ENCODE measurements around the gene SEMA5B.

The SEMA5B gene

GRCh38 chr3:123018683-123019082 is 8.9 kb downstream of the SEMA5B start:
- Histone ChIP-seq H3K9ac (ENCODE audit: low read length) (no peak overlapping the region), H3K4me1 (ENCODE audit: control insufficient read depth, insufficient read depth, low read length) (no peaks in the 10 kb centered on the region), H3K27ac (ENCODE audit: low read depth, low read length) (no peak overlapping the region), H3K4me3 (ENCODE audit: low read length) (no peak overlapping the region), H3K36me3 (ENCODE audit: control insufficient read depth, insufficient read depth, low read length) (no peaks in the 10 kb centered on the region), H3K27me3 (ENCODE audit: control insufficient read depth, insufficient read depth, low read length) (peaks cover 3% of the 10 kb centered on the region)

DNA sequence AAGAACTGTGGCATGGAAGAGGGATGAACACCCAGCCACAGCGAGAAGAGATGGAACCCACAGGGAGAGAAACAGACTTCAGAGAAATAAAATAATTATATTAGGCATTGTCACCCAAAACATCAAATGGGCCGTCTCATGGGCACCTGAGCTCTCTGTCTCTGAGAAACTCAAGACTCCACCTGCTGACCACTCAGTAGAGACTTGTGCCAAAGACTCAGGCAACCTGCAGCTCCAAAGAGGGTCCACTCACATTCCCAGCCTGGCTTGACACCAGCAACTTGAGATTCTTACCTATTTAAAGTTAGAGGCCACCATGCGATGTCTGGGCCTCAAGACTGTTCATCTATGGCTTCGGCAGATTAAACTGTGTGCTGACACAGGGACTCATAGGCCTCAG is 12.0 kb downstream of the SEMA5B start:
- Histone ChIP-seq H3K27me3 (ENCODE audit: control insufficient read depth, insufficient read depth, low read length) (no peaks in the 10 kb centered on the region), H3K36me3 (ENCODE audit: control insufficient read depth, insufficient read depth, low read length) (no peaks in the 10 kb centered on the region), H3K4me1 (ENCODE audit: control insufficient read depth, insufficient read depth, low read length) (no peaks in the 10 kb centered on the region), H3K4me3 (ENCODE audit: low read length) (no peak overlapping the region), H3K27ac (ENCODE audit: low read depth, low read length) (no peak overlapping the region), H3K9ac (ENCODE audit: low read length) (no peak overlapping the region)

GRCh38 chr3:123013876-123014275 is 13.7 kb downstream of the SEMA5B start:
- H3K4me1 ChIP-seq (ENCODE audit: control insufficient read depth, insufficient read depth, low read length), result no peaks in the 10 kb centered on the region
- no peak overlapping the region for H3K4me3 ChIP-seq (ENCODE audit: low read length)
- no peaks in the 10 kb centered on the region for H3K36me3 ChIP-seq (ENCODE audit: control insufficient read depth, insufficient read depth, low read length)
- H3K27me3 ChIP-seq (ENCODE audit: control insufficient read depth, insufficient read depth, low read length), result no peaks in the 10 kb centered on the region
- H3K27ac ChIP-seq (ENCODE audit: low read depth, low read length), result no peak overlapping the region
- H3K9ac ChIP-seq (ENCODE audit: low read length), result no peak overlapping the region

- H3K9ac ChIP-seq (ENCODE audit: low read length), result no peak overlapping the region
- H3K4me3 ChIP-seq (ENCODE audit: low read length), result no peak overlapping the region
- H3K27ac ChIP-seq (ENCODE audit: low read depth, low read length), result no peak overlapping the region
- H3K36me3 ChIP-seq (ENCODE audit: control insufficient read depth, insufficient read depth, low read length), result no peaks in the 10 kb centered on the region
- no peaks in the 10 kb centered on the region for H3K27me3 ChIP-seq (ENCODE audit: control insufficient read depth, insufficient read depth, low read length)
- no peaks in the 10 kb centered on the region for H3K4me1 ChIP-seq (ENCODE audit: control insufficient read depth, insufficient read depth, low read length)
These were observed 14.9 kb downstream of the SEMA5B start for GRCh38 chr3:123012652-123013051.

DNA sequence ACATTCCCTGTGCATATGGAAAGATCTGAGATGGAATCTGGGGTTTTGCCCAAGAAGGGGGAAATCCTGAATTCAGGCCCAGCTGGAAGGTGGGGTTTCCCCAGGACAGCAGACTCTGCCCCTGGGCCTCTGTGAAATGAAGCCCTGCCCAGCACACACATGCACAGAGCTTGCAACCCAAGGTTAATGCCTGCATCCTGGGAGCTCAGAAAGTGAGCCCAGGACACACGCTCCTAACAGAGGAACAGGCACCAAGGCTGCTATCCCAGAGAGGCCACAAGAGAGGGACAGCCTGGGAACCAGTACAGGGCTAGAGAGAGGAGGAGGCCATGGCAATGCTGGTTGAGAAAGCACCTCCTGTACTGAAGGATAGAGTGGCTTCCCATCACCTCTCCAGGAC is 16.1 kb downstream of the SEMA5B start:
- H3K9ac ChIP-seq (ENCODE audit: low read length), result no peak overlapping the region
- H3K27ac ChIP-seq (ENCODE audit: low read depth, low read length), result no peak overlapping the region
- H3K4me3 ChIP-seq (ENCODE audit: low read length), result no peak overlapping the region
- no peaks in the 10 kb centered on the region for H3K36me3 ChIP-seq (ENCODE audit: control insufficient read depth, insufficient read depth, low read length)
- H3K27me3 ChIP-seq (ENCODE audit: control insufficient read depth, insufficient read depth, low read length), result no peaks in the 10 kb centered on the region
- H3K4me1 ChIP-seq (ENCODE audit: control insufficient read depth, insufficient read depth, low read length), result no peaks in the 10 kb centered on the region

GRCh38 chr3:123008840-123009239 is 18.7 kb downstream of the SEMA5B start:
- H3K27ac ChIP-seq (ENCODE audit: low read depth, low read length), result no peak overlapping the region
- no peak overlapping the region for H3K4me3 ChIP-seq (ENCODE audit: low read length)
- no peaks in the 10 kb centered on the region for H3K4me1 ChIP-seq (ENCODE audit: control insufficient read depth, insufficient read depth, low read length)
- H3K36me3 ChIP-seq (ENCODE audit: control insufficient read depth, insufficient read depth, low read length), result no peaks in the 10 kb centered on the region
- no peak overlapping the region for H3K9ac ChIP-seq (ENCODE audit: low read length)
- H3K27me3 ChIP-seq (ENCODE audit: control insufficient read depth, insufficient read depth, low read length), result no peaks in the 10 kb centered on the region

DNA sequence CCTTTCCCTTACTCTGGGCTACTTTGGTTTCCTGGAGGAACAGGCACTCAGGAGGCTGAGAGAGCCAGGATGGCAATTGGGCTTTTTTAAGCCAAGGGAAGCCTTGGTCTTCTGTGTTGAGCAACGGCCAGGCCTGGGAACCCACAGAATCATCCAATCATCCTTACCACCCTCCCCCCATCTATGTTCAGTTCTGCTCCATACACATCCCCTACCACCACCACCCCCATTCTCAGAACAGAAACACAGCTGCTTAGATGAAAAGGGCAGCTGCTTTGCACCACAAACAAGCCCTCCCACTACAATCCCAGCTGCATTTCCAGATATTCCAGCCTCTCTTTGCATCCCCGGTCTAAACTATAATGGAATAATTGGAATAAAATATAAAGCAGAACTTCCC is 21.0 kb downstream of the SEMA5B start:
- H3K9ac ChIP-seq (ENCODE audit: low read length), result no peak overlapping the region
- H3K27ac ChIP-seq (ENCODE audit: low read depth, low read length), result no peak overlapping the region
- H3K27me3 ChIP-seq (ENCODE audit: control insufficient read depth, insufficient read depth, low read length), result no peaks in the 10 kb centered on the region
- H3K4me3 ChIP-seq (ENCODE audit: low read length), result no peak overlapping the region
- H3K36me3 ChIP-seq (ENCODE audit: control insufficient read depth, insufficient read depth, low read length), result no peaks in the 10 kb centered on the region
- no peaks in the 10 kb centered on the region for H3K4me1 ChIP-seq (ENCODE audit: control insufficient read depth, insufficient read depth, low read length)

DNA sequence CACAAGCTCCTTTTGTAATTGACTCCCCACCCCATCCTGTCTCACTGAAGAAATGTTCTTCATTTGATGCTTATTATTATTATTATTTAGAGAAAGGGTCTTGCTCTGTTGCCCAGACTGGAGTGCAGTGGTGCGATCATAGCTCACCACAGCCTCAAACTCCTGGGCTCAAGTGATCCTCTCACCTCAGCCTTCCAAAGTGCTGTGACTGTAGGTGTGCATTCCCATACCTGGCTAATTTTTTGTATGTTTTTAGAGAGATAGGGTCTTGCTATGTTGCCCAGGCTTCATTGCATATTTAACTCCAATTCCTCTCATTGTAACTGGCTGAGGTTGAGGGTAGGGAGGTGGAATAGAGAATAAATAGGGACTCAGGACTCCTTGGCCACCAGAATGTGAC is 22.3 kb downstream of the SEMA5B start:
- no peak overlapping the region for H3K4me3 ChIP-seq (ENCODE audit: low read length)
- H3K9ac ChIP-seq (ENCODE audit: low read length), result no peak overlapping the region
- no peak overlapping the region for H3K27ac ChIP-seq (ENCODE audit: low read depth, low read length)
- H3K27me3 ChIP-seq (ENCODE audit: control insufficient read depth, insufficient read depth, low read length), result no peaks in the 10 kb centered on the region
- H3K36me3 ChIP-seq (ENCODE audit: control insufficient read depth, insufficient read depth, low read length), result no peaks in the 10 kb centered on the region
- H3K4me1 ChIP-seq (ENCODE audit: control insufficient read depth, insufficient read depth, low read length), result no peaks in the 10 kb centered on the region

GRCh38 chr3:123004201-123004918 is 23.2 kb downstream of the SEMA5B start:
- no peaks in the 10 kb centered on the region for H3K4me1 ChIP-seq (ENCODE audit: control insufficient read depth, insufficient read depth, low read length)
- H3K9ac ChIP-seq (ENCODE audit: low read length), result no peak overlapping the region
- H3K27ac ChIP-seq (ENCODE audit: low read depth, low read length), result no peak overlapping the region
- no peak overlapping the region for H3K4me3 ChIP-seq (ENCODE audit: low read length)
- H3K27me3 ChIP-seq (ENCODE audit: control insufficient read depth, insufficient read depth, low read length), result no peaks in the 10 kb centered on the region
- no peaks in the 10 kb centered on the region for H3K36me3 ChIP-seq (ENCODE audit: control insufficient read depth, insufficient read depth, low read length)

DNA sequence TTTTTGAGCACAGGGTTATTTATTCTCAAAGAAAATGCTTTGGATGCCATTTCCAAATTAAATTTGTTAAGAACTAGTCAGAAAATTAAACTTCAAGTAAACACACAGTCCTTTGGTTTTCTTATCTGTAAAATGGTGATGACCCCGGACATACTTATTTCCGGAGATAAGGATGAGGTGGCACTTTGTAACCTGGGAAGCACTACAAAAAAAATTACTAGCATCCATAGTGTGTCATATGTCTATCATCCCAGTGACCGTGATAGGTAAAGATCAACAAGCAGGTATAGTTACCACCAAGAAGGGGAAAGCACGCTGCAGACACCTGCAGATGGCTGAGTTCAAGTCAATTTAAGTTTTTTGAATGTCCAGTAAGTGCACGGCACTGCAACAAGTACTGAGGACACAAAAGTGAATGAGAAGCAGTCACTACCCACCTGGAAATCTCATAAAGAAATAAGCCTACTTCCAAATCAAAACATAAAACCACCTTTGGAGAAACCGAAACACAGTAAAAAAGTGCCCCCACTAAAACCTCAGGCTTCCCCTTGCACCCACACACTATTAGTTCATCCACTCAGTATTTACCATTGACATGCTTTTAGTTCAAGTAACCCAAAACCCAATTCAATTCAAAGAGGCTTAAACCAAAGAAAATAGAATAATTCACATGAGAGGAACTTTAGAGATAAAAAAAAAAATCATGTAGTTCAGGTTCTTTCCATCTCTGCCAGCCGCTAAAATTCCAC is 24.6 kb downstream of the SEMA5B start:
- H3K9ac ChIP-seq (ENCODE audit: low read length), result no peak overlapping the region
- H3K4me1 ChIP-seq (ENCODE audit: control insufficient read depth, insufficient read depth, low read length), result no peaks in the 10 kb centered on the region
- no peaks in the 10 kb centered on the region for H3K27me3 ChIP-seq (ENCODE audit: control insufficient read depth, insufficient read depth, low read length)
- no peaks in the 10 kb centered on the region for H3K36me3 ChIP-seq (ENCODE audit: control insufficient read depth, insufficient read depth, low read length)
- no peak overlapping the region for H3K27ac ChIP-seq (ENCODE audit: low read depth, low read length)
- H3K4me3 ChIP-seq (ENCODE audit: low read length), result no peak overlapping the region

DNA sequence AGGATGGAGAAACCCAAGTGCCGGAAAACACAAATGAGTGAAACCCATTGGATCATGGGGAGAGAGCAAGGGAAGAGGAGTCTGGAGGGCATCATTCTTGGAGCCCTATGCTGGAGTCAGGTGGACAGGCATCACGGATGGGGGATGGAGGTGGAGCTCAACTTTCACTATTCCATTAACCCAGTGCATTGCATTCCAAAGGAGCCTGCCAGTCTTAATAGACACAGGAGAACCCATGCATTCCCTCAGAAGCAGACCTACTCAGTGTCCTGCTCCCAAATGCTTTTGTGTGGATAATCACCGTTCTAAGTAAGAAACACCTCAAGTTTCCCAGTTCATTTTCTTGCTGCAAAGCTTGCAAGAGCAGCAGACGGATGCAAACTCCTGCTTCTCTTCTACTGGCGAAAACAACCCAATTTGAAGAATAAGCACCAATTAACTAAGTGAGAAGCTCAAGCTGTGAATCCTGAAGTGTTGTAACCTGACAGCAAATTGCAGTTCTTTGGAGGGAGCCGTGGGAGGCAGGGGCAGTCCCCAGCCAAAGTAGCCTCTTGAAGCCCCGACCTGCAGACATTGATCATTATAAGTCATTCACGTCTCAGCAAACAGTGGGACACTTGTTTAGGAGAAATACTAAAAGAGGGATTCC is 25.3 kb downstream of the SEMA5B start:
- no peaks in the 10 kb centered on the region for H3K4me1 ChIP-seq (ENCODE audit: control insufficient read depth, insufficient read depth, low read length)
- no peaks in the 10 kb centered on the region for H3K36me3 ChIP-seq (ENCODE audit: control insufficient read depth, insufficient read depth, low read length)
- H3K27ac ChIP-seq (ENCODE audit: low read depth, low read length), result no peak overlapping the region
- H3K27me3 ChIP-seq (ENCODE audit: control insufficient read depth, insufficient read depth, low read length), result no peaks in the 10 kb centered on the region
- no peak overlapping the region for H3K9ac ChIP-seq (ENCODE audit: low read length)
- no peak overlapping the region for H3K4me3 ChIP-seq (ENCODE audit: low read length)

DNA sequence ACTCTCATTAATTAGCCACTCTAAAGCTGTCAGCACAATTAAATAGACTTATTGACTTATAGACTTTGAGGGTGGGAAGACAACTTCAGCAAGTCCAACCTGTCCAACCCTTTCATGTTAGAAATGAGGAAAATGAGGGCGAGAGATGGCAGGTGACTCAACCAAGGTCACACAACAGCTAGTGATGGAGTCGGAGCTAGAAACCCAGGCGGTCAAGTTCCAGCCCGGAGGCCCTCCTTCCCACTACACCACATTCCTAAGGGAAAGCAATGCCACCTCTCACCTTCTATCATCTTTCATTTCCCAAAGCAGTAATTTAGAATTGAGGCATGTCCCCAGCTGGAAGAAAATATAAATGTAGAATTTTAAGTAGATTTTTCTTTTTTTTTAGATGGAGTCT is 28.7 kb downstream of the SEMA5B start:
- Histone ChIP-seq H3K9ac (ENCODE audit: low read length) (no peak overlapping the region), H3K27me3 (ENCODE audit: control insufficient read depth, insufficient read depth, low read length) (peaks cover 2% of the 10 kb centered on the region), H3K36me3 (ENCODE audit: control insufficient read depth, insufficient read depth, low read length) (no peaks in the 10 kb centered on the region), H3K4me1 (ENCODE audit: control insufficient read depth, insufficient read depth, low read length) (no peaks in the 10 kb centered on the region), H3K4me3 (ENCODE audit: low read length) (no peak overlapping the region), H3K27ac (ENCODE audit: low read depth, low read length) (no peak overlapping the region)

Measured in rectal smooth muscle tissue (tissue), 1 donor.